Heart right ventricle (tissue), 16 donors: ENCODE measurements around the gene KIAA0825. TPM values are rescaled to one million over a fixed set of nuclear protein-coding genes. Genes with fewer than 3 reads are reported as not detected.

ENCODE experiments used
- ATAC-seq, 8 donors: fragments of 200-7000 bp; cut with Tn5 transposase; one replicate each; pipeline ENCODE4 v1.9.1; 2020; ENCODE audit warnings: mild to moderate bottlenecking in 8 of 8, moderate library complexity in 8 of 8, moderate number of reproducible peaks in 1 of 8
- DNase-seq, 2 donors: peaks; one replicate each; pipeline ENCODE4 v3.0.0-alpha.2; 2020
- H3K27ac ChIP-seq, 10 donors: fragments of 200-600 bp; sonication (generic) in 2 of 10; one replicate each; pipeline versions ENCODE4 v1.5.0 to v1.8.0; 2020 to 2022; ENCODE audit warnings: mild to moderate bottlenecking in 3 of 10
- H3K27me3 ChIP-seq, 7 donors: fragments of 200-600 bp; one replicate each; pipeline ENCODE4 v1.8.0; 2021 to 2022; ENCODE audit warnings: mild to moderate bottlenecking in 2 of 7
- H3K36me3 ChIP-seq, 9 donors: fragments of 200-600 bp; sonication (generic) in 1 of 9; one replicate each; pipeline versions ENCODE4 v1.5.0 to v1.8.0; 2020 to 2022; ENCODE audit warnings: mild to moderate bottlenecking in 2 of 9
- H3K4me1 ChIP-seq, 9 donors: fragments of 200-600 bp; sonication (generic) in 1 of 9; one replicate each; pipeline versions ENCODE4 v1.5.0 to v1.8.0; 2020 to 2022; ENCODE audit warnings: mild to moderate bottlenecking in 4 of 9
- H3K4me3 ChIP-seq, 10 donors: fragments of 200-600 bp; sonication (generic) in 2 of 10; one replicate each; pipeline versions ENCODE4 v1.5.0 to v1.8.0; 2020 to 2022; ENCODE audit warnings: mild to moderate bottlenecking in 7 of 10, moderate library complexity in 2 of 10
- H3K9me3 ChIP-seq, 11 donors: fragments of 200-600 bp in 10 of 11; sonication (generic) in 2 of 11; one replicate each; pipeline versions ENCODE4 v1.5.0 to v1.8.0; 2013 to 2022; ENCODE audit warnings: mild to moderate bottlenecking in 2 of 11, control low read depth in 1 of 11, moderate library complexity in 1 of 11
- CTCF ChIP-seq, 9 donors: fragments of 200-600 bp; sonication (generic) in 2 of 9; IDR thresholded peaks; one replicate each; pipeline versions ENCODE4 v1.5.0 to v1.8.0; 2021 to 2022; ENCODE audit warnings: antibody characterized with exemption in 9 of 9, mild to moderate bottlenecking in 5 of 9, moderate library complexity in 1 of 9
- WGBS, 2 donors: extraction: QIAGEN DNeasy Blood & Tissue Kit; methylation state at CpG; one replicate each; pipeline ENCODE4 v1.1.7; 2013; ENCODE audit warnings: inconsistent platforms in 1 of 2; 5-methylcytosine and 5-hydroxymethylcytosine counted together
- intact Hi-C, 10 donors: fragments of 100-400 bp; cut with DNase I; formaldehyde crosslinking; loops; one replicate each; pipeline versions ENCODE4 v1.11.1 to v1.14.2; 2022
- polyA plus RNA-seq, 2 donors: library from polyadenylated mRNA; stranded (reverse); fragments of 200-250 nt; gene quantifications; one replicate each; pipeline ENCODE4 v1.2.3, GENCODE V29; 2013
- total RNA-seq, 10 donors: library from RNA; stranded (reverse); fragmentation: NEBNext Ultra II Directional in 3 of 10; extraction: Animal tissue kit (Norgen Biotek cat#: 25700) in 3 of 10; gene quantifications; one replicate each; pipeline versions ENCODE4 v1.2.1 to v1.2.4, GENCODE V29; 2021 to 2023
- donor health status: Arrhythmogenic right ventricular cardiomyopathy.
- donor health status: ischemic (EF 13 %, LVEDD 7.1; RV severe dilation, severe dysfunction).
- donor health status: healthy with polysubstance abuse.
- donor health status: DM: no; HTN: yes; CAD: no.
- donor health status: DM: no; HTN: no; CAD: no.
- donor health status: ischemic (EF 25% LVEDD 6.9; RV normal size, moderate dysfunction).
- donor health status: ischemic (EF 25% LVEDD 5.7; RV mildly dilated, moderate dysfunction).
- donor health status: healthy.
- donor health status: DM: yes; HTN: yes; CAD: no.
- donor health status: Ischemic cardiomyopathy.
- donor health status: ischemic (EF 35%, LVEDD 5.7; RV mildly dilated, moderate dysfunction).
- donor health status: nonischemic (EF 11% LVEDD 7.7; RV severe dilation, severe dysfunction).
- donor health status: DM: yes; HTN: yes; CAD: no.
- donor health status: PGD.
- donor health status: ischemic (EF 29% LVEDD 5.4; RV normal size, mild dysfunction).
- donor health status: nonischemic (EF 23%, LVEDD 6.1; RV moderate dilation, normal function).

KIAA0825 gene
- total and polyA plus RNA-seq, 12 donors = 0.36 to 3.5 (median 2.4) TPM

- Histone ChIP-seq H3K27ac (no peak overlapping the region), H3K9me3 (no peaks in the 10 kb centered on the region), H3K27me3 (no peaks in the 10 kb centered on the region), H3K4me3 (peak overlapping the region in 1 of 10 donors; percentile 8), H3K36me3 (peaks cover 0 to 3% (median 0%) of the 10 kb centered on the region in 9 donors), H3K4me1 (peaks cover 0 to 34% (median 13%) of the 10 kb centered on the region in 9 donors)
- intact Hi-C loops = loop anchor here in 1 of 10 donors (10.0 kb wide), 1 partner anchor 99 kb away; no protein-coding TSS in a partner anchor
- 53 to 78% methylated on average over 2 of the region's 2 CpGs for WGBS, 2 donors
- TF ChIP-seq CTCF (IDR thresholded peaks at IDR 0.05) = no peak
- no peak for ATAC-seq
- no peak for DNase-seq
Measured at GRCh38 chr5:94623877-94624276, 5.5 kb upstream of the KIAA0825 start.

GRCh38 chr5:94623011-94623410, 4.6 kb upstream of the KIAA0825 start:
- Histone ChIP-seq H3K27me3 (no peaks in the 10 kb centered on the region), H3K9me3 (no peaks in the 10 kb centered on the region), H3K27ac (peak overlapping the region in 5 of 10 donors; percentile 4 to 66 (median 38)), H3K4me3 (no peak overlapping the region), H3K36me3 (no peaks in the 10 kb centered on the region), H3K4me1 (peaks cover 0 to 34% (median 14%) of the 10 kb centered on the region in 9 donors)
- TF ChIP-seq CTCF (IDR thresholded peaks at IDR 0.05) = no peak
- intact Hi-C loops = loop anchor here in 1 of 10 donors (10.0 kb wide), 1 partner anchor 98 kb away; no protein-coding TSS in a partner anchor
- DNase-seq (no peak), ATAC-seq (no peak)

GRCh38 chr5:94621763-94622162, 3.4 kb upstream of the KIAA0825 start:
- intact Hi-C loops = loop anchor here in 1 of 10 donors (10.0 kb wide), 1 partner anchor 97 kb away; no protein-coding TSS in a partner anchor
- no peak for DNase-seq
- peak overlapping the region in 4 of 10 donors; percentile 4 to 45 (median 24) for H3K27ac ChIP-seq
- H3K4me3 ChIP-seq = no peak overlapping the region
- WGBS, 2 donors = 43 to 60% methylated on average over 5 of the region's 5 CpGs
- peaks cover 0 to 44% (median 24%) of the 10 kb centered on the region in 9 donors for H3K4me1 ChIP-seq
- H3K27me3 ChIP-seq = no peaks in the 10 kb centered on the region
- H3K36me3 ChIP-seq = no peaks in the 10 kb centered on the region
- no peak for TF ChIP-seq CTCF (IDR thresholded peaks at IDR 0.05)
- H3K9me3 ChIP-seq = no peaks in the 10 kb centered on the region
- ATAC-seq = no peak

GRCh38 chr5:94620256-94620655, 1.9 kb upstream of the KIAA0825 start:
- H3K27ac ChIP-seq = no peak overlapping the region
- no peaks in the 10 kb centered on the region for H3K27me3 ChIP-seq
- TF ChIP-seq CTCF (IDR thresholded peaks at IDR 0.05) = no peak
- intact Hi-C loops = loop anchor here in 1 of 10 donors (10.0 kb wide), 1 partner anchor 95 kb away; no protein-coding TSS in a partner anchor
- H3K4me1 ChIP-seq = peaks cover 0 to 45% (median 24%) of the 10 kb centered on the region in 9 donors
- DNase-seq (no peak), ATAC-seq (no peak)
- WGBS, 2 donors = 90 to 94% methylated on average over 5 of the region's 5 CpGs
- no peak overlapping the region for H3K4me3 ChIP-seq
- no peaks in the 10 kb centered on the region for H3K36me3 ChIP-seq
- no peaks in the 10 kb centered on the region for H3K9me3 ChIP-seq
